Fibroblast of pulmonary artery (primary cell): Measurements from ENCODE around the gene PITRM1.

ENCODE experiments used
- DNase-seq: peaks from one replicate; pipeline ENCODE4 v3.0.0-alpha.2; 2010; ENCODE audit warnings: low read depth
- H3K4me3 ChIP-seq: replicated peaks from 2 replicates; pipeline ENCODE4 v1.5.1; 2011; ENCODE audit warnings: low read depth, mild to moderate bottlenecking, control low read depth, low read length, moderate library complexity
- TF ChIP-seq, protein P1 (sequence below): IDR thresholded peaks from 2 replicates; pipeline ENCODE4 v1.5.1; 2011; ENCODE audit warnings: mild to moderate bottlenecking, control low read depth, low read length, inconsistent platforms; ENCODE audit errors: missing control alignments

The PITRM1 gene

GRCh38 chr10:3090388-3090787 lies 82.2 kb downstream of the PITRM1 start:
- DNase-seq = no peak
- no peak overlapping the region for H3K4me3 ChIP-seq
- TF ChIP-seq, protein P1, sequence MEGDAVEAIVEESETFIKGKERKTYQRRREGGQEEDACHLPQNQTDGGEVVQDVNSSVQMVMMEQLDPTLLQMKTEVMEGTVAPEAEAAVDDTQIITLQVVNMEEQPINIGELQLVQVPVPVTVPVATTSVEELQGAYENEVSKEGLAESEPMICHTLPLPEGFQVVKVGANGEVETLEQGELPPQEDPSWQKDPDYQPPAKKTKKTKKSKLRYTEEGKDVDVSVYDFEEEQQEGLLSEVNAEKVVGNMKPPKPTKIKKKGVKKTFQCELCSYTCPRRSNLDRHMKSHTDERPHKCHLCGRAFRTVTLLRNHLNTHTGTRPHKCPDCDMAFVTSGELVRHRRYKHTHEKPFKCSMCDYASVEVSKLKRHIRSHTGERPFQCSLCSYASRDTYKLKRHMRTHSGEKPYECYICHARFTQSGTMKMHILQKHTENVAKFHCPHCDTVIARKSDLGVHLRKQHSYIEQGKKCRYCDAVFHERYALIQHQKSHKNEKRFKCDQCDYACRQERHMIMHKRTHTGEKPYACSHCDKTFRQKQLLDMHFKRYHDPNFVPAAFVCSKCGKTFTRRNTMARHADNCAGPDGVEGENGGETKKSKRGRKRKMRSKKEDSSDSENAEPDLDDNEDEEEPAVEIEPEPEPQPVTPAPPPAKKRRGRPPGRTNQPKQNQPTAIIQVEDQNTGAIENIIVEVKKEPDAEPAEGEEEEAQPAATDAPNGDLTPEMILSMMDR = no peak
